DMS53 treated with DMSO at 0.1 percent for 48 hours (cell line): ENCODE results near the gene BLTP2.
"Not testable (repeated sequence)": the region's sequence is repeated elsewhere in the genome, so short reads cannot be mapped to it uniquely, and the experiment has no call there.

ENCODE experiments used
- DNase-seq: peaks from one replicate; lab custom pipeline; 2025; ENCODE audit not compliant: unreplicated experiment; lab: John Stamatoyannopoulos, UW

The BLTP2 gene

DNA sequence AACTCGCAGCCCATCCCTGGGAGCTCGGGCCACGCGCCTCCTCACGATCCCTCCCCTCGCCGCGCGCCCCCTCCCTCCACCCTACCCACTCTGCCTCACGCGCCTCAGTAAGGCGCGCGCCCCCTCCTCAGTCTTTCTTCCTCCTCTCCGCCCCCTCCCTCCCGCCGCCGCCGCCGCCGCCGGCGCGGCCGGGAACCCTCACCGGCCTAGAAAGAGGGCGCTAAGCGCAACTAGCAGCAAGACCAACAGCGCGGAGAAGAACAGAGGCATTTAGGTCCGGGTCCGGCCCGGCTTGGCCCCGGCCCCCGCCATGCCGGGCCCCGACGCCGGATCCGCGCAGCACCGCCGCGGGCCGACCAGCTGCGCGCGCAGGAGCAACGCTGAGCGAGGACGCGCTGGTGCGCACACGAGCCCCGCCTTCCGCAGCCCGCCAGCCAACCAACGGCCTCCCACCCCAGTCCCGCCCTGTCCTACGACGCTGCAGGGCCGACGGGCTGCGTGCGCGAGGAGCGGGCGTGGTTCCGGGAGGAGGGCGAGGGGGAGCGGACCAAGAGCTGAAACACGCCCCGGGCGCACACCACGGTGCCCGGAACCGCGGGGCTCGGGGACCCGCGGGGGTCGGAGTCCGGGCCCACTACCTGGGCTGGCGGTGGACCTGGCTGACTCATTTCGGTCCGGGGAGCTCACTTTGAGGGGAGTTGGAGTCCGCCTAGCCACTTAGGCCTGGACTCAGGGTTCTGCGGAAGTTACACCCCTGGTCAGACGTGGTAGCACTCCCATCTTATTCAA lies at the start of gene BLTP2:
BLTP2 (minus strand) TSS at position 372 of the 789 bp plus-strand sequence; CDS start at position 270, 102 bp downstream.
- peak; percentile 74 for DNase-seq

DNA sequence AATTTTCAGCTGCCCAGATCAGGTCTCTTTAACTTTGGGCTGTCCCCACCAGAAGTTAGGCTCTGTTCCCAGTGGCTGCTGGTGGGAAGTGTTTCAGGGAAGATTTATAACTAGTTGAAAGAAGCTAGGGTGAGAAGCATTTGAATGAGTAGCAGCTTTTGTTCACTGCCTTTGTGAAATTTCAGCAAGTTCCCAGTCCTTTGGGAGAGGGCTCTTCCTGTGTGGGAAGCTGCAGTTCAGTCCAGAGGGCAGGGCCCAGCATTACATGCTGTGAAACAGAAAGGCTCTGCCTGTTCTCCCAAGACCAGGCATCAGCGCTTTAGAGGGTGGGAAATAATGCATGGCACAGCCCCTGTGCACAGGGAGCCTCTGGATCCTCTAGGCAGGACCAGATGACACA lies 48.9 kb upstream of the BLTP2 start:
- DNase-seq: no peak

DNA sequence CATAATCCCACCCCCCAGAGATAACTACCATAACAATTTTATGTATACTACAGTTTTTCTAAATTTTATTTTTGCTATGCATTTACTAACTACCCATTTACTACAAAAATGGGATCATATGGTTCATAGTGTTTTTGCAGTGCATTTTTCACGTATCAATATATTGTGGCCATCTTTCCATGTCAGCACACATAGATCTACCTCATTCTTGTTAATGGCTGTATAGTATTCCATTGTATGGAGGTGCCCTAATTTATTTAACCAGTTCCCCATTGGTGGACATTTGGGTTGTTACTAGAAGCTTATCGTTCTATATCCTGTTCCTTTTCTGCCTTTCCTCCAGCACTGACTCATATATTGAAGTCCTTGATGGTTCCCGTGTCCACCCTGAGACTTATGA lies 44.1 kb upstream of the BLTP2 start:
- DNase-seq: no peak

DNA sequence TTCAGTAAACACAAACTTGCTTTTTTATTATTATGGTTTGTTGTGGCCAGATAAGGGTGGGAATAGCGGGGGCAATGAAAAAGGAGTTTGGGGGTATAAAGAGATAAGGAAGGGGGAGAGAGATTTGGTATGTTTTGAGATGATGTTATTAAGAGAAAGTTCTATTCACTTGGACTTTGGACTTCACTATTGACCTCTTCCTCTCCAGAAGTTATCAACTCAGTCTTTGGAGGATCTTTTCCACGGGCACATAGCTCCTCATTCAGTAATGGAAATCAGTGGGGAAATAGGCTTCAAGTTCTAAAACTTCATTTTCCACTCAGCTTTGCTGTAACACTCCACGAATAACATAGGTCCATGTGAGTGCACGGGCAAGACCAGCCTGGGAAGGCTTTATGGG lies 43.5 kb upstream of the BLTP2 start:
- no peak for DNase-seq

DNA sequence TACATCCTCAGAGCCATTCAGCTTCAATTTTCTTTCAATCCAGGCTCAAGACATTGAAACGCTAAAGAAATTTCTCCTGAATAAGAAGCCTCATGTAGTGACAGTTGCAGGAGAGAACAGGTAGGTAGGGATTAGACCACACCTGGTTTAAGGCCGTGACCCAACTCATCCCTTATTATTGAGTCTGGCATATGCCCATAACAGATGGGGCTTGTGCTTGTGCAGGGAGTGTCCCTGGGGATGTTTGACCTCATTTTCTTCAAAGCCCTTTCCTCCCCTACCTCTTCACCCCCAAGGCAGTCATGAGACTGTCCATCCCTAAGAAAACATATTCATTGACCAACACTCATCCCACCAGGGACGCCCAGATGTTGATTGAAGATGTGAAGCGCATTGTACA lies 41.3 kb upstream of the BLTP2 start:
- DNase-seq: no peak

DNA sequence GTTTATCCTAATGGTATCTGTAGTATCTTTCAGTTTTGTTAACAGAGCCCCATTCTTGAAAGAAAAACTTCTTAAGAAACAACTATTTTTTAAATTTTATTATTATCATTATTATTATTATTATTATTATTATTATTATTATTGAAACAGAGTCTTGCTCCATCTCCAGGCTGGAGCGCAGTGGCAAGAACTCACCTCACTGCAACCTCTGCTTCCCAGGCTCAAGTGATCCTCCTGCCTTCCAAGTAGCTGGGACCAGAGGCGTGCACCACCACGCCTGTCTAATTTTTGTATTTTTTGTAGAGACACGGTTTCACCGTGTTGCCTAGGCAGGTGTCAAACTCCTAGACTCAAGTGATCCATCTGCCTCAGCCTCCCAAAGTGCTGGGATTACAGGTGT lies 40.4 kb upstream of the BLTP2 start:
- DNase-seq: no peak

DNA sequence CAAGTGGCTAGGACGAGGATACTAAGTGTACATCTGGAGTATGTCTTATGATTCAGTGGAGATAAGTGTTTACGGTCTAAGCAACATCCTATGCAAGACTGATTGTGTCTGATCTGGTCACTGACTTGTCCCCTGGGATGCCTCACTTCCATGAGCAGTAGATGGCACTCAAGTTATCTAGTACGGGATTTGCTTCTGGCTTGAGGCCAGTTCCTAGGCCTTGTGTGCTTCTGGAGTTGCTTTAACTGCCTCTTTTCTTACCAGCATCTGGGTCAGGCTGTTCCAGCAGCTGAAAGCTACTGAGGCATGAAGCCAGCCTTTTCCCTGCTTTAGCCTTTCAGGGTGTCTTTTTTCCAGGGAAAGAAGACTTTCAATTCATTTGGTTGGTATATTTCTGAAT lies 40.0 kb upstream of the BLTP2 start:
- DNase-seq: peak; percentile 44

DNA sequence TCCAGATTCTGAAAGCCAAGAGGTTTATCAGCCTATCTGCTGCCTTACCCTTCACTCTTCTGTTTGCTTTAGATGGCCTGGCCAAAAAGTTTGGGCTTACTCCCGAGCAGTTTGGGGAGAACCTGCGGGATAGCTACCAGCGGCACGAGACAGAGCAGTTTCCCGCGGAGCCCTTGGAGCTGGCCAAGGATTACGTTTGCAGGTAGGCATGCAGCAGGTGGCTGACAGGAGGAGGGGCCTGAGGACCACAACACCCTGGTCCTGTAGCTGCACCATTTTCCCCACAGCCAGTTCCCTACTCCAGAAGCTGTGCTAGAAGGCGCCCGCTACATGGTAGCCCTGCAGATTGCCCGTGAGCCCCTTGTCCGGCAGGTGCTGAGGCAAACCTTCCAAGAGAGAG lies 37.7 kb upstream of the BLTP2 start:
- no peak for DNase-seq

DNA sequence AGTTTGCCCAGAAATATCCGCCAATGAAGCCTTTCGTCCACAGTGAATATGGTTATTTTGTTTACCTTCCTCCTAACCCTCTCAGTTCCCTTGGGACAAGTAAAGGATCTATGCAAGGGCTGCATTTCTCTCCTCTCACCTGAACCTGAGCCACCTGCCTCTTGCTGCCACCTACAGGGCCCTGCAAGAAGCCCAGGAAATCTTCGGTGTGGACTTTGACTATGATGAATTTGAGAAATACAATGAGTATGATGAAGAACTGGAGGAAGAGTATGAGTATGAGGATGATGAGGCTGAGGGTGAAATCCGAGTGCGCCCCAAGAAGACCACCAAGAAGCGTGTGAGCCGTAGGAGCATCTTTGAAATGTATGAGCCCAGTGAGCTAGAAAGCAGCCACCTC lies 31.0 kb upstream of the BLTP2 start:
- no peak for DNase-seq

DNA sequence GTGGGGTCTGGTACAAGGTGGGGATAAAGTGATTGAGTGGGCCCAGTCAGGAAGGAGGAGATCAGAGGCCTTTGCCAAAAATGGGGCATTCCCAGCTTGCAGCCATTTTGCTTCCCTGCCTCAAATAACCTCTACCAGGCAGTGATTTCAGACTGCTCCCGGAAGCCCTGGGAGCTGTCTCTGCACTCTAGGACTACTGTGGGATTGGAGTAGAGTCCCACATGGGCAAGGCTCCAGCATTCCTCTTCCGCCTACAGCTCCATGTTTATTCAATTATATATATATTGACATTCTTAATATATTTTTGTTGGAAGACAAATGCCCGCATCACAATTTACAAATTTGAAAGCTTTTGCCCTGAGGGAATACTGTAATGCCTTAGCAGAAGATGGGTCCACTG lies 30.5 kb upstream of the BLTP2 start:
- no peak for DNase-seq

DNA sequence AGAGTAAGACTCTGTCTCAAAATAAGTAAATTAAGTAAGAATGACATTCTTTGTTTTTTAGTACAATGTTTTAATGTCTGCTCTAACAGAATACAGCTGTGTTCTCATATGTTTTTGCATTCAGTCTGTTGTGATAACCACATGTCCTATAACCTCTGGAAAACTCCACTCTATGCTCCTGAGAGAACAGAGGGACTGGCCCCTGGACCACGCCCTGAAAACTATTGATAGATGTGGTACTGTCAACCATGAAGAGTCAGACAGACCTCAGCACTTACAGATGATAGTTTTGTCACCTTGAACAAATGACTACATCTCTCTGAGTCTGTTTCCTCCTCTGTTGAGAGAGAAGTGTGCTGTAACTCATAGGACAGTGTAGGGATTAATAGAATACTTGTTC lies 25.0 kb upstream of the BLTP2 start:
- no peak for DNase-seq

DNA sequence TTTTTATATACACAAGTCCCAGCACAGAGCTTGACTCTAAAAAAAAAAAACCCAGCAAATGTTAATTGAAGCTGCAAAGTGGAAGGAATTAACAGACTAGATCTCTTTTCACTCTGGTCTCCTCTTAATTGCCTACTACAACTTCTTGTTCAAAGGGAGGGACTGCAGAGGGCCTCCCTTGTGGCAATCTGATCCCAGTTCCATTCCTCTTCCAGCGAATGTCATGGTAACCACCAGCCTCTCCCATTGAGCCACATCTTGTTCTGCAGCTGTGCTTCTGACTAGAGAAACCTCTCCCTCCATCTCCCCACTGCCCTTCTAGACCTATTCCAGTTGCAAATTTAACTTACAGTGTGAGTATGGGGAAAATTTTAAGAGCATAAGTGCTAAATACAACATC lies 22.9 kb upstream of the BLTP2 start:
- DNase-seq: no peak

DNA sequence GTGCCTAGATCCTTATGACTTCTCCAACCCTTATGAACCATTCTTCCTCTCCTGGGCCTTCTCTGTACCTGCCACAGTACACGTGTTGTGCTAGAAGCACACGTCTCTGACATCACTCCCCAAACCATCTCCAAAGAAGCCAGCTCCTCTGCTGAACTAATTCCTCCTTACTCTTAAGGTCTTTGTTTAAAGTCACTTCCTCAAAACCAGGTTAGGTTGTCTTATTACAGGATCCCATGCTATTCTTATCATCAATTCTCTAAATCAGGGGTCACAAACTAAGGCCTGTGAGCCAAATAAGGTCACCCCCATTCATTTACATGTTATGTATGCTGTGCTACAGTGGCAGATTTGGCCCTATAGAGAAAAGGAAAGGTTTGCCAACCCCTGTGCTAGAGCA lies 21.0 kb upstream of the BLTP2 start:
- DNase-seq: no peak

DNA sequence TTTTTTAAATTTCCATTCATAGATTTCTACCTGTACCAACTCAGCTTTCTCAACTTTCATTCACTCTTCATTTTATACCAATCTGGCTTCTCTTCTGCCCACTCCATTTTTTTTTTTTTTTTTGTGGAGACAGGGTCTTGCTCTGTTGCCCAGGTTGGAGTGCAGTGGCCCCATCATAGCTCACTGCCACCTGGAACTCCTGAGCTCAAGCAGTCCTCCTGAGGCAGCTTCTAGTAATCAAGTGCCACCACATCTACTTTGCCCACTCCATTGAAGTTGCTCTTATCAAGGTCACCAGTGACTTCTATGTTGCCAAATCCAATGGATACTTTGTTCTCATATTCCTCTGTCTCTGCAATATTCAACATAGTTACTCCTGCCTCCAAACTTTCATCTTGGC lies 18.8 kb upstream of the BLTP2 start:
- no peak for DNase-seq

DNA sequence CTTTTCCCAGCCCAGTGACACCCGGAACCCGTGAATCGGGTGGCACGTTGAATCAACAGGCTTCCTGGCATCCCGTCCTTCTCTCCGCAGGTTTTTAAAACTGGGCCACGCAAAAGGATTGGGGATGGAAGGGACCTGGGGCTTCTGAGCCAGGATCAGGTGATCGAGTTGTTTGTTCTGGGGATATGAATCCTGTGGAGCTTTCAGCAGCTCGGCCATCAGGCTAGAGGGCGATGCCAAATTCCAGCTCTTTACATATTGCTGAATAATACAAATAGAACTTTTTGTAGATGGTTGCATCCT lies 17.5 kb upstream of the BLTP2 start:
- DNase-seq: no peak

DNA sequence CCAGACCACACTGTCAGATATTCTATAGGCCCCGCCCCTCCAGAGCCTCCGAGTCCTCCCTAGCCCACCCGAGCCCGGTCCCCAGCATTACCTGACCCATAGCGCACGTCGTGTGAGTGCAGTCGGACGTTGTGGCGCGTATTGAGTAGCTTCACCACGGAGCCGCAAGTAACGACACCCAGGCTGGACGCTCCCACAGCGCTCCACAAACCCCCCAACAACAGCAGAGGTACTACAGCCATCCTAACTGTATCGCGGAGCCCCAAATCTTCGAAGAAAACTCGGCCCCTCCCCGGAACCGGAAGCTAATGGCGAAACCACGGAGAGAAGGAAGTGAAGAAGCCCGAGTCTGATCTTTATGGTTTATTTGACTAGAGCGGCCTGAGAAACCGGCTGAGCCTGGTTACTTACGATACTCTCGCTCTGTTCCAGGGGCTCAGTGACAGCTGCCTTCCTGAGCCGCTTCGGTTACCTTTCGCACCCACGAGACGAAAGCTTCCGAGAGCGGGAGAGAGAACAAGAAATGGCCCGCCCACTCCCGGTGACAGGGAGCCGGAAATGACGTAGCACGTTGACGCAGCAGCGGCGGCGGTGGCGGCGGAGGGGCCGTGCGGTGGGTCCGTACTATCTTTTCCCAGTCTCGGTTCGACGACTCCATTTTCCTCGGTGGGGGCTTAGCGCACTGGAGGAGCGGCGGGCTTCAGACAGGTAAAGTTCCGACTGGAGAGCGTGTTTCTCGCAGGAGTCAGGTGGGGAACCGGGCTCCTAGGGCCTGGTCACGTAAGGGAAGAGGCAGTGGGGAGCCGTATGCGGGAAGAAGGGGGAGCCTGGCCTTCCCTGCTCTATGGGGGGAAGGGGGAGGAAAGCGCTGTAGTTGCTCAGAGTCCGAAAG lies 16.9 kb upstream of the BLTP2 start, which contains the start of the genes SDF2 and SUPT6H:
SDF2 (minus strand) TSS at position 272 of the 892 bp plus-strand sequence; CDS start at position 242, 30 bp downstream.
SUPT6H (plus strand) TSS at position 571 of the 892 bp plus-strand sequence. CDS start 11,197 bp downstream, outside the sequence.
- peak; percentile 70 for DNase-seq

DNA sequence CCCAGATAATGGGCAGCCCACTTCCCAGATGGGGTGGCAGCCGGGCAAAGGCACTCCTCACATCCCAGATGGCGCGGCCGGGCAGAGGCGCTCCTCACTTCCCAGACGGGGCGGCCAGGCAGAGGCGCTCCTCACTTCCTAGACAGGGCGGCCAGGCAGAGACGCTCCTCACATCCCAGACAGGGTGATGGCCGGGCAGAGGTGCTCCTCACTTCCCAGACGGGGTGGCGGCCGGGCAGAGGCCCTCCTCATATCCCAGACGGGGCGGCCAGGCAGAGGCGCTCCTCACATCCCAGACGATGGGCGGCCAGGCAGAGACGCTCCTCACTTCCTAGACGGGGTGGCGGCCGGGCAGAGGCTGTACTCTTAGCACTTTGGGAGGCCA lies 14.5 kb upstream of the BLTP2 start:
- DNase-seq: not testable (repeated sequence)

DNA sequence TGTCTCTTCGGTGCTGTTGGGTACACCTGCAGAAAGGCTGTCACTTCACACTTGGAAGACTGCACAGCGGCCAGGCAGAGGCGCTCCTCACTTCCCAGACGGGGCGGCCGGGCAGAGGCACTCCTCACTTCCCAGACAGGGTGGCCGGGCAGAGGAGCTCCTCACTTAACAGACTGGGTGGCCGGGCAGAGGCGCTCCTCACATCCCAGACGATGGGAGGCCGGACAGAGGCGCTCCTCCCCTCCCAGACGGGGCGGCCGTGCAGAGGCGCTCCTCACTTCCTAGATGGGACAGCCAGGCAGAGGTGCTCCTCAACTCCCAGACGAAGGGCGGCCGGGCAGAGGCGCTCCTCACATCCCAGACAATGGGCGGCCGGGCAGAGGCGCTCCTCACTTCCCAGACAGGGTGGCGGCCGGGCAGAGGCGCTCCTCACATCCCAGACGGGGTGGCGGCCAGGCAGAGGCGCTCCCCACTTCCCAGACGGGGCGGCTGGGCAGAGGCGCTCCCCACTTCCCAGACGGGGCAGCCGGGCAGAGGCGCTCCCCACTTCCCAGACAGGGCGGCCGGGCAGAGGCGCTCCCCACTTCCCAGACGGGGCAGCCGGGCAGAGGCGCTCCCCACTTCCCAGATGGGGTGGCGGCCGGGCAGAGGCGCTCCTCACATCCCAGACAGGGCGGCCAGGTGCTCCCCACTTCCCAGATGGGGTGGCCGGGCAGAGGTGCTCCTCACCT lies 14.0 kb upstream of the BLTP2 start:
- not testable (repeated sequence) for DNase-seq

DNA sequence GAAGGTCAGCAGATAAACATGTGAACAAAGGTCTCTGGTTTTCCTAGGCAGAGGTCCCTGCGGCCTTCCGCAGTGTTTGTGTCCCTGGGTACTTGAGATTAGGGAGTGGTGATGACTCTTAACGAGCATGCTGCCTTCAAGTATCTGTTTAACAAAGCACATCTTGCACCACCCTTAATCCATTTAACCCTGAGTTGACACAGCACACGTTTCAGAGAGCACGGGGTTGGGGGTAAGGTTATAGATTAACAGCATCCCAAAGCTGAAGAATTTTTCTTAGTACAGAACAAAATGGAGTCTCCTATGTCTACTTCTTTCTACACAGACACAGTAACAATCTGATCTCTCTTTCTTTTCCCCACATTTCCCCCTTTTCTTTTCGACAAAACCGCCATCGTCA lies 13.4 kb upstream of the BLTP2 start:
- not testable (repeated sequence) for DNase-seq

DNA sequence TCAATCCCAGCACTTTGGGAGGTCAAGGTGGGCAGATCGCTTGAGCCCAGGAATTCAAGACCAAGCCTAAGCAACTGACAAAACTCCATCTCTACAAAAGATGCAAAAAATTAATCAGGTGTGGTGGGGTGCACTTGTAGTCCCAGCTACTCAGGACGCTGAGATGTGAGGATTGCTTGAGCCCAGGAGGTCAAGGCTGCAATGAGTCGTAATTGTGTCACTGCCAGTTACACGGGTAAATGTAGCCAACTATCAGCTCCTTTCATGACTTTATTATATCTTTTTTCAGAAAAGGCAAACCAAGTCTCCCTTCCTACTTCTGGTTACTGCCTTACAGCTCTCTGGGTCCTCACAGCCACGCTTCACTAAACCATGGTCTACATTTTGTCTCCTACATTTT lies 12.8 kb upstream of the BLTP2 start:
- DNase-seq: no peak

DNA sequence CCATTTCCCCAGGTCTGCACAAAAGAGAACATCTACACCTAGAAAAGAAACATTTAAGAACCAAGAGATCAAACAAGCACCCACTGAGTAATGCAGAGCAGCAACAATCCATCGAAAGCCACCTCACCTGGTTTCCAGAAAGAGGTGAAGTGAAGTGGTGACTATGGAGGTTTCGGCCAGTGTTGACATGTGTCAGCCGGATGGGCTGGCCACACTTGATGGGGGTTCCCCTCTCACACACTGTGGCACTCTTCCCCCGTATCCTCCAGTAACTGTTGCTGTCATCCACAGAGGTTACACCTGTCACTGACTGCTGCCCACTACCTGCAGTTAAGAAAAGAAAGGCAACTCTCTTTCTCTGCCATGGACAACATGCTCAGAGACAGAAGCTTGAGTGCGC lies 10.2 kb upstream of the BLTP2 start:
- DNase-seq: no peak

DNA sequence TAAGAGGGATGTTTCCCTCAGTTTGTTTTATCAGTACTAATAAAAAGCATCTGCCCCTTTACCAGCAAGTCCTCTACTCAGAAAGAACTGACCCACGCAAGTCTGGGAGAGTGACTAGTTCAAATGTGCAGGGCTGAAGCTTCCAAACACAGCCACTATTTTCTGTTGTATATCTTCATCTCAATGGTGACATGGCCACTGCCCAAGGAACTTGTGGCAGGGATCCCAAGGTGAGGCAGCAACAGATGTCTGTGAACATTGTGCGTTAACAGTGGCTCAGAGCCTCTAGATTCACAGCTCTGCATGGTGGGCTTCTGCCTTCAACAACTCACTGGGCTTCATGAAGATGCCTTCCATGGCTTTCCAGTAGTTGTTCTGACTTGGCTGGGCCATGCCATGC lies 3.7 kb upstream of the BLTP2 start:
- no peak for DNase-seq
